Lung (tissue), 12 donors: ENCODE results near the gene HAUS2. TPM values are rescaled to one million over a fixed set of nuclear protein-coding genes. Genes with fewer than 3 reads are reported as not detected.

Experiments
- ATAC-seq: fragments of 200-7000 bp; cut with Tn5 transposase; one replicate; pipeline ENCODE4 v1.9.1; 2020; ENCODE audit warnings: moderate number of reproducible peaks; ENCODE audit not compliant: insufficient read depth, low FRiP score
- DNase-seq, 3 donors: peaks; one replicate each; pipeline ENCODE4 v3.0.0-alpha.2; 2013 to 2017
- H3K27ac ChIP-seq, 2 donors: one replicate each; pipeline ENCODE4 v1.5.1; 2013; ENCODE audit warnings: mild to moderate bottlenecking in 2 of 2, moderate library complexity in 2 of 2, control low read depth in 1 of 2, inconsistent platforms in 1 of 2, low read depth in 1 of 2, low read length in 1 of 2
- H3K27me3 ChIP-seq, 3 donors: one replicate each; pipeline ENCODE4 v1.5.1; 2013; ENCODE audit warnings: low read length in 2 of 3; ENCODE audit not compliant: control insufficient read depth in 3 of 3, insufficient read depth in 3 of 3
- H3K36me3 ChIP-seq, 4 donors: one replicate each; pipeline ENCODE4 v1.5.1; 2013; ENCODE audit warnings: low read length in 4 of 4, mild to moderate bottlenecking in 1 of 4, moderate library complexity in 1 of 4; ENCODE audit not compliant: control insufficient read depth in 4 of 4, insufficient read depth in 4 of 4
- H3K4me1 ChIP-seq, 5 donors: one replicate each; pipeline ENCODE4 v1.5.1; 2013; ENCODE audit warnings: low read length in 5 of 5, mild to moderate bottlenecking in 2 of 5, moderate library complexity in 1 of 5; ENCODE audit not compliant: control insufficient read depth in 5 of 5, insufficient read depth in 5 of 5
- H3K4me3 ChIP-seq: one replicate; pipeline ENCODE4 v1.5.1; 2013; ENCODE audit warnings: mild to moderate bottlenecking, control low read depth, moderate library complexity
- H3K9ac ChIP-seq, 2 donors: one replicate each; pipeline ENCODE4 v1.5.1; 2013; ENCODE audit warnings: low read length in 2 of 2, control low read depth in 1 of 2; ENCODE audit not compliant: insufficient read depth in 1 of 2
- H3K9me3 ChIP-seq, 4 donors: one replicate each; pipeline ENCODE4 v1.5.1; 2013; ENCODE audit warnings: low read length in 3 of 4, mild to moderate bottlenecking in 1 of 4, moderate library complexity in 1 of 4; ENCODE audit not compliant: control insufficient read depth in 4 of 4, insufficient read depth in 3 of 4
- CTCF ChIP-seq: IDR thresholded peaks from 2 replicates; pipeline ENCODE4 v1.5.1; 2012; ENCODE audit warnings: mild to moderate bottlenecking; ENCODE audit errors: control extremely low read depth, extremely low read depth
- WGBS, 2 donors: extraction: QIAGEN DNeasy Blood & Tissue Kit; methylation state at CpG; one replicate each; pipeline ENCODE4 v1.1.7; 2013; 5-methylcytosine and 5-hydroxymethylcytosine counted together
- polyA plus RNA-seq, 2 donors: library from polyadenylated mRNA; stranded (reverse); fragments of 200-250 nt; gene quantifications; one replicate each; pipeline ENCODE4 v1.2.1, GENCODE V29; 2013
- total RNA-seq, 2 donors: library from RNA; depleted of rRNA in 1 of 2; stranded (reverse); fragments of >200 nt in 1 of 2; gene quantifications; one replicate each; pipeline ENCODE4 v1.2.1, GENCODE V29; 2014 to 2021
- donor health status: control.
- donor health status: control.
- donor health status: Bipolar disorder and iron deficiency.
- donor health status: healthy.
- donor health status: DM: yes; HTN: yes; CAD: no.

HAUS2 gene
- total and polyA plus RNA-seq, 4 donors = 12.9 to 32.3 (median 16.5) TPM

DNA sequence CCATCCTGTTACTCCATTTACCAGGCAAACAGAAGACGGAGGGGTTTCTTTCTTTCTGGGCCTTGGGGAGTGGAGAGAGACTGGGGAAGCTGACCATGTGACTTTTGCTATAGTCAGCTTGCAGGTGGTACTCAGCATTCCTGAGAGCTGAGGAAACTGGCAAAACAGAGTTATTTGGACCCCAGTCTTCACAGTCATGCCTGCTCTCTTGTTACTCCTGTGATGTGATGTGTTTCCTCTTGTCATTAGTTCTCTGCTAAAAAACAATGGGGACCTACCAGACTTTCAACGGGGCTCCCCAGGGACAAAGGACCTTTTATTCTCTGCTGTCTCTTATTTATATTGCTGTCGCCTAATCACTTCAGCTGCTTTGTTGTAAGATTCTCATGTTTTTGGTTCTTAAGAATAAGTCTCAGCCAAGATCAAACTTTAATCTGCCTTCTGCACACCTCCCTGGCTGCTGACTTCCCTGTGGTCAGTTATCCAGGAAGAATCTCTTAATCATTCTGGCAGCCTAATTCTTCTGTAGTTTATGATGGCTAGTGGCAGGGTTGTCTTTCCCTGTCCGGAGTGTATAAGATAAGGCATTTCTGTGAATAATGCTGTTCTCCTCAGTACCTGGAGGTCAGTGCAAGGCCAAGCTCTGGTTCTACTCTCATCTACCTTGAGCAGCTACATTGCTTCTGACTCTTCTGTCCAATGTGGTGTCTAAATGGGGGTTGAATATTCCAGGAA is 35.6 kb downstream of the HAUS2 start:
- H3K4me3 ChIP-seq = no peak overlapping the region
- H3K27ac ChIP-seq = peak overlapping the region; percentile 59 to 65
- 38 to 39% methylated on average over 4 of the region's 4 CpGs for WGBS, 2 donors
- peaks cover 0 to 31% (median 7%) of the 10 kb centered on the region in 5 donors for H3K4me1 ChIP-seq
- peak overlapping the region in 1 of 2 donors; percentile 13 for H3K9ac ChIP-seq
- H3K27me3 ChIP-seq = no peaks in the 10 kb centered on the region
- peaks cover 0 to 1% (median 0%) of the 10 kb centered on the region in 4 donors for H3K9me3 ChIP-seq
- peaks cover 0 to 6% (median 2%) of the 10 kb centered on the region in 4 donors for H3K36me3 ChIP-seq
- DNase-seq (peak; percentile 49 to 75 (median 56)), ATAC-seq (no peak)
- TF ChIP-seq CTCF = no peak

DNA sequence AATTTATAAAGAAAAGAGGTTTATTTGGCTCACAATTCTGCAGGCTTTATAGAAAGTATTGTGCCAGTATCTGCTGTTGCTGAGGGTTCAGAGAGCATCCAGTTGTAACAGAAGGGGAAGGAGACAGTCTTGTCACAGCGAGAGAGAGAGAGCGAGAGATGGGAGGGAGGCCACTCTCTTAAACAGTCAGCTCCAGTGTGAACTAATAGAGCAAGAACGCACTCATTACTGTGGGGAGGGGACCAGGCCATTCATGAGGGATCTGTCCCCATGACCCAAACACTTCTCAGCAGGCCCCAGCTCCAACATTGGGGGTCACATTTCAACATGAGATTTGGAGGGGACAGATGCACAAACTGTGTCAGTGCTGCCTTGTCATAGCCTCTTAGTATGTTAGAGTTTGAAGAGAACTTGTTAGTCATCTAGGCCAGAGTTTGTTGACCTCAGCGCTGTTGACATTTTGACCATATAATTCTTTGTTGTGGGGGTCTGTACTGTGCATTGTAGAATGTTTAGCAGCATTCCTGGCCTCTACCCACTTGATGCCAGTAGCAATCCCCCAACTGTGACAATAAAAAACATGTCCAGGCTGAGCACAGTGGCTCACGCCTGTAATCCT is 42.1 kb downstream of the HAUS2 start:
- Histone ChIP-seq H3K36me3 (peaks cover 0 to 8% (median 4%) of the 10 kb centered on the region in 4 donors), H3K9me3 (peaks cover 0 to 1% (median 0%) of the 10 kb centered on the region in 4 donors), H3K4me3 (no peak overlapping the region), H3K9ac (no peak overlapping the region), H3K27ac (no peak overlapping the region), H3K4me1 (peaks cover under 1 to 18% (median 4%) of the 10 kb centered on the region in 5 donors), H3K27me3 (no peaks in the 10 kb centered on the region)
- DNase-seq (no peak), ATAC-seq (no peak)
- no peak for TF ChIP-seq CTCF
- WGBS, 2 donors = 92 to 96% methylated on average over 5 of the region's 5 CpGs

- Histone ChIP-seq H3K4me3 (no peak overlapping the region), H3K27me3 (no peaks in the 10 kb centered on the region), H3K27ac (no peak overlapping the region), H3K9ac (no peak overlapping the region), H3K4me1 (peaks cover 2 to 22% (median 7%) of the 10 kb centered on the region in 5 donors), H3K36me3 (peaks cover 0 to 5% (median 2%) of the 10 kb centered on the region in 4 donors), H3K9me3 (no peaks in the 10 kb centered on the region)
- no peak for TF ChIP-seq CTCF
- WGBS, 2 donors = 75 to 86% methylated on average over 10 of the region's 10 CpGs
- DNase-seq = peak in 2 of 3 donors; percentile 58 to 71
- ATAC-seq = no peak
These were observed 42.7 kb downstream of the HAUS2 start for GRCh38 chr15:42591238-42591934.
